Anterior cingulate cortex (tissue), 58 donors: Measurements from ENCODE around the gene TKTL1.
A peak's percentile ranks its signal among the peaks of the same experiment; 100 is the strongest.
"Not testable (repeated sequence)": the region's sequence is repeated elsewhere in the genome, so short reads cannot be mapped to it uniquely, and the experiment has no call there.

Experiments used
- DNase-seq, 58 donors: peaks; one replicate each; lab custom pipeline; 2025; lab: John Stamatoyannopoulos, UW

Gene TKTL1

GRCh38 chrX:154341399-154342298 lies 46.1 kb downstream of the TKTL1 start:
- not testable (repeated sequence) for DNase-seq

DNA sequence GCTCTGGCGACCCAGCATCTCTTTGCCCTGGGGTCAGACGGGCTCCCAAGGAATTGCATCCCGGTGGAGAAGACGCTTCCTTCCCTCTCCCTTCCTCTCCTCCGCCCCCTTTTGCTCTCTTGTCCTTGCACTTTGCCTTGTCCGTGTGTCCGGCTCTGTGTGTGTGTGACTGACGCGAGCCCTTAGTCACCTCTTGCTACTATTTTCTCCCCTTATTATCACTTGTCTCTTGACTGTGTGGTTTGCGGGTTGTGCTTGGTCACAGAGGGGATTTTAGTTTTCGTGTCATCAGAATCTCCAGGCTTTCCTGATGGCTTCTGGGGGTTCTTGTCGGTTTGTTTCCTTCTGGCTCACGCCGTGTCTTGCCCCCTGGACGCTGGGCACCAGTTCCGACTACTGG lies 47.5 kb downstream of the TKTL1 start:
- not testable (repeated sequence) for DNase-seq

GRCh38 chrX:154343620-154344019 lies 48.0 kb downstream of the TKTL1 start:
- DNase-seq, result not testable (repeated sequence)

DNA sequence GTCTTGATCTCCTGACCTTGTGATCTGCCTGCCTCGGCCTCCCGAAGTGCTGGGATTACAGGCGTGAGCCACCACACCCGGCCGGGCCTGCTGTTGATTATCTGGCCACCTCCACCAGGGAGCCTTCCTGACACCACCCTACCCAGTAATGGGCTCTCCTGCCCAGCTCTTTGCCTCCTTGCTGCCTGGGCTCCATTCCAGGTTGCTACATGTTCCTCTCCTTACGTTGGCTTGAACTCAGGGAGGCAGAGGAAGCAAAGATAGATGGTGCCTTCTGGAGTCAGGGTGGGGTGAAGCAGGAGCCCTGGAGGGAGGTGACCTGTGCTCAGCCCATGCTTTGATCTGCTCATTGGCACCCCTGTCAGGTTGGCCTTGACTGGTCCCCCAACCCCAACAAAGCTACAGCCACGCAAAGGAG lies 52.5 kb downstream of the TKTL1 start:
- DNase-seq, result no peak

DNA sequence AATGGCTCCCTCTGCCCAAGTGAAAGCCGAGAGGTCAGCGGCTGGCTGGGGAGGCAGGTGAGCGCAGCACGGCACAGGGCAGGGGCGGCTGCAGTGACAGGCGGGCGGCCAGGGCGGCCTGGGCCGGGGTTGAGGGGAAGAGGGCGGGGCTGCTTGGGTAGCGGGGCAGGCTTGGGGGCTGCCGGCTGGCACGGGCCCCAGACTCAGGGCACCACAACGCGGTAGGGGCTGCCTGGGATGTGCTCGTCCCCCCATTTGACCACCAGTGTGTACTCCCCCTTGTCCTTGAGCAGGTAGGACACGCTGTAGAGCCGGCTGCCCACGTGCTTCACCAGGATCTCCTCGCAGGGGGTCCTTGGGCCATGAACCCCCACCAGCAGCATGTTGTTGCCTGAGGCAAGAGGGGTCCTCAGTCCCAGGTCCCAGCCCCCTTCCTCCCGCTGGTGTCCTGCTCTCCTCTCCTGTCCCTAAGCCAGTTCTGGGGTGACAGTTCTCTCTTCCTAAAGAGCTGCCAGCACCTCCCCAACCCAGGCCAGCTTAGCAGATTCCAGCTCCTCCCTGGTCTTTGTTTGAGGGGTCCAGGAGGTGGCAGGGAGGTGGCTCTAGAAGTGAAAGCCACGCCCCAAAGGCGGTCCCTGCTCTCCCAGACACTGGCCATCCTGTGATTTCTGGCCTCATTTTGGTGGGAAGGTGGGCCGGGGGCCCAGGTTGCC lies 53.2 kb downstream of the TKTL1 start:
- DNase-seq, result no peak

DNA sequence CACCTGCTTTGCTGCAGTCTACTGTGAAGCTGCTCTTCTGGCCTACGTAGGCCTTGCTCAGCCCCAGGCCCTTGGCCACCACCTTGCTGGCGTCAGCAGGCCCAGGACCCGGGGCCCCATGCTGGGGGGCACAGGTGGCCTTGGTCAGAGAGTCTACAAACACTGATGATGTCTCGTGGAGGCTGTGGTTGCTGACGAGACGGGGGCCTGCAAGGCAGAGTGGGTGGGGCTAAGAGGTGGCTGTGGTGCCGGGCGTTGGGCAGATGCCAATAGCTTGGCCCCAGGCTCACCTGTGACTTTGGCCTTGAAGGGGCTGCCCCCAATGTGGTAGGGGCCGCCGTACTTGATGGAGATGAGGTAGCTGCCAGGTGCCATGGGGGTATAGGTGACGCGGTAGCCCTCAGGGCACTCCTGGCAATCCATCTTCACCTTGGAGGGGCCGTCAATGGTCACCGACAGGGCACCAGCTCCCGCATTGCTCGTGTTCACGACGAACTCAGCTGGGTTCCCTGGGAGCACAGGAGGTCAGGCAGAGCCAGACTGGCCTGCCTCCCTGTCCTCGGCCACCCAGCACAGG lies 53.9 kb downstream of the TKTL1 start:
- DNase-seq, result no peak

DNA sequence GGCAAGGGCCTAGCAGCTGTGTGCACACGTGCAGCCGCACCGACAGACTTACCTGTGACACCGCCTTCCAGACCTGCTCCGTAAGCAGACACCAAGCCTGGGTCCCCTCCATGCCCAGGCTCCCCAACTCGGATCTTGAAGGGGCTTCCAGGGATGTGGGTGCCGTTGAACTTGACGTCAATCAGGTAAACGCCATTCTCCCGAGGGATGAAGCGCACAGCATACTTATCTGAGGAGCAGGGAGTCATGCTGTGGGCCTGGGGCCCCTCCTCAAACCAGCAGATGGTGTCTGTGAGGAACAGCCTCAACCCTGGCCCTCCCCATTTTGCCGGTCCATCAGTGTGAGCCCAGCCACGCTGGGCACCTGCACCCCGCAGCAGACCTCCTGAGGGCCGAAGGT lies 54.4 kb downstream of the TKTL1 start:
- no peak for DNase-seq

DNA sequence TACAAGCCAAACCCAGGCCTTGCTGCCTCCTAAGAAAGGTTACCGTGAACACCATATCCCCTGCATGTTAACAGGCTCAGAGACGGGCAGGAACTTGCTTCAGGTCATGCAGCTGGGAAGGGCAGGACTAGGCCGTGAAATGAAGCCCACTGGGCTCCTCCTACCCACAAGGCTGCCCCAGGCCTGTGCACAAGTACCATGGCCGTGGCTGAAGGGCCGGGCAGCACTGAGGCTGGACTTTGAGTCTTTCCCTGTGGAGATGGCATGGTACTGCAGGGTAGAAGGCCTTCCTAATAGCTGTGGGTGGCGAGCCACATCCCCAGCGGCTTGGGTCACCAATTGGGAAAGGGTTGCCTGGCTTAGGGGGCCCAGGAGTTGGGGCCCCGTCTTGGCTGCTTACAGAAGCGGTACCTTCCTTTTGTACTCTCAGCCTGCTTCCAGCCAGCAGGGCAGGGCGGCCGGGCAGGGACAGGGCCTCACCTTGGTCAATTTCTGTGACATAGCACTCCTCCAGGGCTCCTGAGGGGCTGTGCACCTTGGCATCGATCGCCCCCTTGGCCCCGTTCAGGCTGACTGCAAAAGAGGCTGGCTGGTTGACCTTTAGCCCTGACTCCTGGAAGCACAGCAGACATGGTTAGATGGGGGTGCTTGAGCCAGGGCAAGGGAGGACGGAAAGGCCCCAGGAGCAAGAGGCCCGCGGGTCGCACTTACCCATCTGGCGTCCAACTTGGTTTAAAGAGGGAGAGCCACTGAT lies 55.0 kb downstream of the TKTL1 start:
- no peak for DNase-seq

GRCh38 chrX:154351183-154352011 lies 55.8 kb downstream of the TKTL1 start:
- DNase-seq, result no peak

DNA sequence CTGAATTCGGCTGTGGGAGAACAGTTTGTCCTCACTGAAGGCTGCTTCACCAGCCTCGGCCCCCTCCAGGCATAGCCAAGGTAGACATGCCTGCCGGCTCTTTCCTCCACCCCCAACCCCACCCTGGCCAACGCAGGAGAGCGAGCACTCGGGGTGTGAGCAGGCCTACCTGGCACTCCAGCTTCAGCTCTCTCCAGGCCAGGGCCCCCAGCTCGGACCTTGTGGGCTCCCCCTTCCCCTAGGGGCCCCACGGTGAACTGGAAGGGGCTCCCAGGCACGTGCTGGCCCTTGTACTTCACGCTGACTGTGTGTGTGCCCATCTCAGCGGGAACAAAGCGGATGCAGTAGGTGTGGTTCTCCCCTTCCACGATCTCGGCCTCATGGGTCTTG lies 56.4 kb downstream of the TKTL1 start:
- DNase-seq, result no peak

DNA sequence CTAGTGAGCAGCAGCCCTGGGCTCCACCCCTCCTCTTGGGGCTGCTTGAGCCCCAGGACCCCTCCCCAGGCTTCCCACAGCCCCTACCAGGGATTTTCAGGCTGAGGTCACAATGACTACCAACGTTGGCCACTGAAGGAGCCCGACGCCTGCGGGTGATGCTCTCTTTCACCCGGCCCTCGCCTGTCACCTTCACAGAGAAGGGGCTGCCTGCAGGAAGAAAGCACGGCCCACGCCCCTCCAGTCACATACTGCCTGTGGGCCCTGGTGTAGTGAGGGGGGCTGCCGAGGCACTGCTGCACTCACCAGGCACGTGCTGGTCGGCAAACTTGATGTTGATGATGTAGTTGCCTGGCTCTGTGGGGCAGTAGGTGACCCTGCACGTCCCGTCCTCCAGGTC lies 56.9 kb downstream of the TKTL1 start:
- no peak for DNase-seq

GRCh38 chrX:154353172-154353843 lies 57.7 kb downstream of the TKTL1 start:
- DNase-seq, result no peak

DNA sequence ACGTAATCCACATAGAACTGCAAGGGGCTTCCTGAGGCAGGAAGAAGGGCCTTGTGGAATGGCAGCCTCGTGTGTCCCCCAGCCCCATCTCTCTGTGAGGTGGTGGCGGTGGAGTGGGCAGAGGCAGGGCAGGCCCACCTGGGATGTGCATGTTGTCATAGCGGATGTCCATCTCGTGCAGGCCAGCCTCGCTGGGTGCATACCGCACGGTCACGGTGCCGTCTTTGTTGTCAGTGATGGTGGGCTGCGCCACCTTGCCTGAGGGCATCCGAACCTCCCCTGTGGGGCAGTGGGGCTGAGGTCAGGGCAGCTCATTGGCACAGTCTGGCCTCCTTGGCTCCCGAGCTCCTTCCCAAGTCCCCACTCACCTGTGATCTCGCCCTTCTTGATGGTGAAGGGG lies 58.4 kb downstream of the TKTL1 start:
- DNase-seq, result no peak

GRCh38 chrX:154354516-154354915 lies 58.9 kb downstream of the TKTL1 start:
- DNase-seq, result no peak

DNA sequence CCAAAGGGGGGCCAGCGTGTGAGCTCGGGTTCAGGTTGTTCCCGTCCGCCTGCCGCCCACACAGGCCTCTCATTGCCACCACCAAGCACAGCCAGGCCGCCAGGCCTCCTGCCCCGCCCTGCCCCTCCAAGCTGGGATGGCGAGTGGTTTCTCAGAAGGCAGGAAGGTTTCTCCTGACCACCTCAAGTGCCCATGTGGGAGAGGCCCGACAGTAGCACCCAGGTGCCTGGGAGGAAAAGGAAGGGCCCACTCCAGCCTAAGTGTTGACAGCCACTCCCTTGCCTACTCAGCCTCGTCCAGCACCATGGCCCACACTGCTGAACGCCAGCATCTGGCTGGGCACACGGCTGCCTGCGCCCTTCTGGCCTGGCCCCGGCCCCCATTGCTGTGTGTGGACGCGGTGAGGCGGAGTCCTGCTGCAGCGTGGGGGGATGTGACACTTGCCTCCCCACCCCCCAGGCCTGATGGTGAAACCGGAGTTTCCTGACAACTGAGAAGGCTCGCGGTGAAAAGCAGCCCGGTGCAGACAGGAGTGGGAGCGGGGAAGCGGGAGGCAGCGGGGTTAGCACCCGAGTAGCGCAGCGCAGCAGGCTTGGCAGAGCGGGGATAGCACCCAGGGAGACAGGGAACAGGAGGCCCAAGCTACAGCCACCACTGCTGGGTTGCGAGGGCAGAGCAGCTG lies 59.6 kb downstream of the TKTL1 start:
- DNase-seq, result no peak

- DNase-seq, result peak in 4 of 58 donors; percentile 5 to 20 (median 18)
Observed at GRCh38 chrX:154355776-154356140, 60.2 kb downstream of the TKTL1 start.

GRCh38 chrX:154356596-154356995 lies 61.0 kb downstream of the TKTL1 start:
- no peak for DNase-seq

- no peak for DNase-seq
Observed at GRCh38 chrX:154357205-154357604, 61.6 kb downstream of the TKTL1 start.

- DNase-seq, result no peak
Observed at GRCh38 chrX:154358011-154358410, 62.4 kb downstream of the TKTL1 start.
